Activated CD4-positive, alpha-beta T cell treated with anti-CD3 and anti-CD28 coated beads, Interleukin-2, amount 50 U/mL, for 4 hours (primary cell): ENCODE results near the gene AKR1B1.

Source experiments
- DNase-seq, 2 experiments: peaks; one replicate each; pipeline ENCODE4 v3.0.0-alpha.2; 2020

AKR1B1 gene

GRCh38 chr7:134443396-134444070 is 15.4 kb downstream of the AKR1B1 start:
- no peak for DNase-seq

GRCh38 chr7:134442441-134443220 is 16.3 kb downstream of the AKR1B1 start:
- DNase-seq: no peak

DNA sequence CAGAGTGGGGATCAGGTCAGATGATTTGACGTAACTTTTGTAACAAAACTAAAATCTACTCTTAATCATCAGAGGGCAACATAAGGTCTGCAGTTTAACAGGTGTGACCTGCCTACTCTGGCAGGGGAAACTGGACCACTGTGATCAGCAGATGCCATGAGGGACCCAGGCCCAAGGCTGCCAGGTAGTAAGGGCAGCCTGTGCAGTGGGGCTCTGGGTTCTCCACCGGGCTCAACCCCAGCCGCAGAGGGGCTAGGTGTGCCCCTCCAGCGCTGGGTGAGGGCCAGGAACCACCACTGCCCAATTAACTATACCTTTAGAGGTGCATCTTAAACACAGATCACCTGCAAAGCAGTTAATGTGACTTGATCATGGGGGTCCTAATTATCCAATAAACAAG is 17.6 kb downstream of the AKR1B1 start:
- no peak for DNase-seq

- DNase-seq: no peak
These were observed 18.4 kb downstream of the AKR1B1 start for GRCh38 chr7:134440476-134440875.

DNA sequence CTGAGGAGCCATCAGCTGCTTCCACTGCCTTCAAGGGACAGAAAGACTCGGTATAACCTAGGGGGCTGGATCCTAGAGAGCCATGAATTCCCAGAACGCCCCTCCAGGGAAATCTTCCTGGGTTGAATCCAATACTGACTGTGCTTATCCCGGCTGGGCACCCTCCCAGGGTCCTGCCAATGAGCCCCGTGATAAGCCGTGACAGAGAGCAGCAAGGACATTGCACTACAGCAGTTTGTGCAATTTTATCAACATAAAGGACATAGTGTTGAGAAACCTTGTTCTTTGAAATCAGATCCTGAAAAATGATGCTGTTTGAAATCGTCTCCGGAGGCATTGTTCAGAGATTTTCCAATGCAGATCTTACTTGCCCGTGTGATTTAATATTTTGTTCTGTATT is 18.8 kb downstream of the AKR1B1 start:
- DNase-seq: no peak

GRCh38 chr7:134438946-134439345 is 20.0 kb downstream of the AKR1B1 start:
- no peak for DNase-seq

DNA sequence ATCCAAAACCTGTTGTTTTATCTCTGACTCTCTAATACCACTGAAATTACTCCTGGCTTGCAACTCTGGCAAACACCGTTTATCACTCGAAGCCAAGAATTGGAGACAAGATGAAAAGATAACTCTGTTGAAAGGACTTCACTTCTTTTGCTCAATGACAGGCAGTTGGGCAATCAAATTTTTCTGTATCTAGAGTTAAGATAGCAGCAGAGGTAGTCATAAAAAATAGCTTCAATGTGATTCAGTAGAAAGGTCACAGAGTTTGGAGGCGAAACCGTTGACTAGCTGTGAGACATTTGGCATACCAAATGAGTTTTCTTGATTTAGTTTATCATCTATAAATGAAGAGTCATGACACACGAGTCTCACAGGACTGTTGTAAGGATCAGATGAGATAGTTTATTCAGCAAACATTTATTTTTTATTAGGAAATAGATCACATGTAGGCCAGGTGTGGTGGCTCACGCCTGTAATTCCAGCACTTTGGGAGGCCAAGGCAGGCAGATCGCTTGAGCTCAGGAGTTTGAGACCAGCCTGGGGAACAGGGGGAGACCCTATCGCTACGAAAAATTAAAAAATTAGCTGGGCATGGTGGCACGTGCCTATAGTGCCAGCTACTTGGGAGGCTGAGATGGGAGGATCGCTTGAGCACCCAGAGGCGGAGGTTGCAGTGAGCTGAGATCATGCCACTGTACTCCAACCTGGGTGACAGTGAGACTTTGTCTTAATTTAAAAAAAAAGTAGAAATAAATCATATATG is 23.6 kb downstream of the AKR1B1 start:
- DNase-seq: no peak

DNA sequence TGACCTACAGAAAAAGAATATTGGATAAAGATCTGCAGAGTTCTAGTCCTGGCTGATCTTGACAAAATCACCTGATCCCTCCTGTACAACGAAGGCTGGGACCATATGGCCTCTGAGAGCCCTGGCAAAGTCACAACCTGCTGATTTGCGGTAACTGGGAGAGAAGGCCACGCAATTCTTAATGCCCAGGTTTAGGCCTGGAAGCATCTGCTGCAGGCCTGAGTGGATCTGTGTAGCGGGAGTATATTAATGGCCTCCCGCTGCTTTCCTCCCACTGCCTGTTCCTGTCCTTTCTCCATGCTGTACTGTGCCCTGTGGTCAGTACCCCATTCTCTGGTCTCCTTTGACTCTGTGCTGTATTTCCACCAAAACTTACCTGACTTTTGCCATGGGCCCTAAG is 24.2 kb downstream of the AKR1B1 start:
- no peak for DNase-seq

- DNase-seq: no peak
These were observed 25.5 kb downstream of the AKR1B1 start for GRCh38 chr7:134433430-134433829.

DNA sequence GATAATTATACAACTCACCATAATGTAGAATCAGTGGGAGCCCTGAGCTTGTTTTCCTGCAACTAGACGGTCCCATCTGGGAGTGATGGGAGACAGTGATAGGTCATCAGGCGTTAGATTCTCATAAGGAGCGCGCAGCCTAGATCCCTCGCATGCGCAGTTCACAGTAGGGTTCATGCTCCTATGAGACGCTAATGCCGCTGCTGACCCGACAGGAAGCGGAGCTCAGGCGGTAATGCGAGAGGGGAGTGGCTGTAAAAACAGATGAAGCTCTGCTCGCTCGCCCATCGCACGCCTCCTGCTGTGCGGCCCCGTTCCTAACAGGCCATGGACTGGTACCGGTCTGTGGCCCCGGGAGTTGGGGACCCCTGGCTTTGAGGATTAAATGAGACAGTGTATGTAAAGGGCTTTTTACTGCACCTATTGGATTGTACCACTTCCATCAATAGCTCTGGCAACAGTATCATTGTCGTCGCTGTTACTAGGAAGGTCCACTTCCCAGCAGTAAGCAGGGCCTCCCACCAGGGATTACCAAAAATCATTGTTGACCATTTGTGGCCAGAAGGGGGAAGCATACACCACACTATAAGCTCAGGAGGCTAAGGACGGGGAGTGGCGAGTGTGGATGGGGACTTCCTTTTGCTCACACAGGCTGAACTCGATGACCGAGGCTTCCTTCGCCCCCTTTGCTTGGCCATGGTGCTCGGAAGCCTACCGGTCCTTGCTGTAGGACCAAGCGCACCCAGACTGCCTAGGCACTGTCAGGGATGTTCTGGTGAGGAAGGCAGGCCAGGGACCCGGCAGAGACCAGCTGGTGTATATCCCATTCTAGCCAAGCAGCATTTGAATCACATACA is 26.4 kb downstream of the AKR1B1 start:
- DNase-seq: peak; percentile 44 to 52

GRCh38 chr7:134431815-134432214 is 27.1 kb downstream of the AKR1B1 start:
- DNase-seq: no peak

DNA sequence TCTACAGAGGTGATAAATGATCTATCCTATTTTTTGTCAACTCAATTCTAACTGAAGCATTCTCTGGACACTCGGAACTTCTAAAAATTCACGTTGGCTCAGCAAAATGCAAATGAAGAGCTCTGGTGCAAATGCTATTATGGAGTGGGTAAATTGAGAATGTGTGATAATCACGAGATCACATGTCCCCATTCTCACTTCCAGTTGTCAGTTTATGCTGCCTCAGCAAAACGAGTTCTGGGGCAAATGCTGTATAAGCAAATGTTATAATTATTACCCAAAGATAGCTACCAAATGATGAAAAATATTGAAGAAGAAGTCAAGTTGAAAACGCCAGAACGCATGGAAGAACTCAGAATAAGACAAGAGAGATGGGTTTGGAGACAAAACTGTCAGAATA is 29.4 kb downstream of the AKR1B1 start:
- DNase-seq: no peak

DNA sequence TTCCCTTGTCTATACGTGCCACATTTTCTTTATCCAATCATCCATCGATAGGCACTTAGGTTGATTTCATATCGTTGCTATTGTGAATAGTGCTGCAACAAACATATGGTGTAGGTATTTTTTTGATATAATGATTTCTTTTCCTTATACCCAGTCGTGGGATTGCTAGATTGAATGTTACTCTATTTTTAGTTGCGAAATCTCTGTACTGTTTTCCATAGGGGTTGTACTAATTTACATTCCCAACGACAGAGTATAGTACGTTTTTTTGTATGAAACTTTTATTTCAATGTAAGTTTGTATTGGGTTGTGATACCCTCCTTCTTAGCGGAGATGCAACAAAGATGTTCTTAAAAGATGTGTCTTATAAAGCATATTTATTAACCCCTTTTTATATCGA is 30.0 kb downstream of the AKR1B1 start:
- no peak for DNase-seq

GRCh38 chr7:134427896-134428295 is 31.0 kb downstream of the AKR1B1 start:
- DNase-seq: no peak

GRCh38 chr7:134425777-134426176 is 33.1 kb downstream of the AKR1B1 start:
- no peak for DNase-seq

DNA sequence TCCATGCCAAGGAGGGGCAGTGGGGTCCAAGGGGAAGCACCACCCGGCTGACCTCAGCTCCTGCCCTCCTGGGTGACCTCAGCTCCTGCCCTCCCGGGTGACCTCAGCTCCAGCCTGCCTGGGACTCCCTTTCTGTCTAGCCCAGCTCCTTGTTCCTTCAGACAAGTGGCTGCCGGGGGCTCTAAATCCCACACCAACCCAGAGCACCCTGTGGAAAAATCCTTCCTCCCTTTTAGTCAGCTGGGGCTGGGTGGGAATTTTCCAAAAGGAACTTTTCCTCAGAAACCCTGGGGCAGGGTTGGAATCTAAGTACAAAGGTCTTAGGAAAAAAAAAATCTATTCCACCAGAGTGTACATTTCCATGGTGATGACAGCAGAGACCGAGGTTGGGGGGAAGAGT is 36.3 kb downstream of the AKR1B1 start:
- DNase-seq: no peak

DNA sequence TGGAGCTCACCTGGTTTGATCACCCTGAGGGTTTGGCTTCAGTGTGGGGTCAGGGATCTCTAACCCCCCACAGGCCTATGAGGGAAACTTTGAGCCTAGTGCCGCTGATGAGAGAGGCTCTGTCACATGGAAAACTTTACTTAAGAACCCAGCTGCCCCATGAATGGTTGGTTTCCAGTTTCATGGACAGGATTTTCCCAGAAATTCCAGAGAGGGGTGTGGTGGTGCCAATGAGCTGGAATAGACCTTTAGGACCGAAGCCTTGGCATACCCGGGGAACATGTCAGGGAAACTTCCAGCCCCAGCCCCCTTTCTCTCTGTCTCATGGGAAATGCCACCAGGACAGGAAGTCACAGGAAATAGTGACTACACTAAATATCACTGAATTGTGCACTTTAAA is 36.9 kb downstream of the AKR1B1 start:
- DNase-seq: no peak

DNA sequence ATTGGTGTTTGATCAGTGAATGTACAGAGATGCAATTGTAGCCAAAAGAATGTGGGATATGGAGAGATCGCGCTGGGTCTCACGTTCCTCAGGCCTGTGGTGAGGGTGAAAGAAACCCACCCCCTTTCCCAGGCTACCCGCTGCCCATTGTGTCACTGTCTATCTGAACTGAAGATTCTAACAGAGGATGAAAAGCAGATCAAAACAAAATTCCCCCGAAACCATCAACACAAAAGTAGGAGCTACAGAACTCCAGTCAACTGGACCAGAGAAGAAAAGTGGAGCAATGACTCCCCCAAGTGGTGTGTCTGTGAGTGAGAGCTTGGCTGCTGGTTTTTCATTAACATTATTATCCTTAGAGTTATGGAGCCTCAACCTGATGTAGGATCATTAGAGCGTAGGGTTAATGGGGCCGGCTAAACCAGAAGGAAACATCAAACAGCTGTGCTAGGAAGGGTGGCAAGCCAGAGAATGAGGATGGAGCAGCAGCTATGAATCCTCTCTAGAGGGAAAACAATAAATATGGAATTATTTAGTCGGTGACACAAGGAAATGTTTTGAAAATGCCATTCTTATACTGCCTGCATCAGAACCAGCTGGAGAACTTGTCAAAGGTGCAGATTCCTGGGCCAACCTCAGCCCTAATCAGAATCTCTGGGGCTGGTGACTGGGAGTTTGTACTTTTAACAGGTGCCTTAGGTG is 38.3 kb downstream of the AKR1B1 start:
- DNase-seq: no peak

GRCh38 chr7:134419875-134420274 is 39.0 kb downstream of the AKR1B1 start:
- DNase-seq: no peak

DNA sequence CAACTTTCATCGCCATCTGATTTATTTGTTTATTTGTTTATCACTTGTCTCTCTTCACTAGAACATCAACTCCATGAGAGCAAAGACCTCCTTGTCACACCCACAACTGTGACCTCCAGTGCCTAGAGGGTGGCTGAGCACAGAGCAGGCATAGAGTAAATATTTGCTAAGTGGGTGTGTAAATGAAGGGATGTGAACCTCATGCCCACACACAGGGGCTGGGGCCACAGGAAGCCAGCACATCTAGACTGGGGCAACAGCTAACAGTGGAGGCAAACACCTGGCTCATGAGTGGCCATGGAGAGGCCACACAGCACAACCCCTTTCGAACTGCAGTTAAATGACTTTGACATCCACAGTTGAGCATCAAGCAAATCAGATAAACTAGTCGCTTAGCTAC is 39.8 kb downstream of the AKR1B1 start:
- DNase-seq: no peak

- DNase-seq: no peak
These were observed 43.2 kb downstream of the AKR1B1 start for GRCh38 chr7:134415700-134416099.

- no peak for DNase-seq
These were observed 44.8 kb downstream of the AKR1B1 start for GRCh38 chr7:134414109-134414508.
